GM18907 (cell line): ENCODE results near the gene KCNT1.

ENCODE experiments used
- ATAC-seq: cut with Tn5 transposase; IDR thresholded peaks from one replicate; pipeline ENCODE4 v1.9.1; 2021; ENCODE audit warnings: mild to moderate bottlenecking, moderate library complexity; ENCODE audit not compliant: unreplicated experiment

The KCNT1 gene

GRCh38 chr9:135698236-135698635 is 3.7 kb upstream of the KCNT1 start:
- ATAC-seq, result no peak

GRCh38 chr9:135698767-135699166 is 3.2 kb upstream of the KCNT1 start:
- no peak for ATAC-seq

- no peak for ATAC-seq
Observed at GRCh38 chr9:135699440-135699839, 2.5 kb upstream of the KCNT1 start, which contains the start of gene SOHLH1. Gene SOHLH1, minus strand, starts transcription at chr9:135699481. Its CDS starts 14 bp downstream, at chr9:135699467.

- no peak for ATAC-seq
Observed at GRCh38 chr9:135700525-135700924, 1.5 kb upstream of the KCNT1 start.

GRCh38 chr9:135701067-135701958 is 672 bp upstream of the KCNT1 start:
- no peak for ATAC-seq

GRCh38 chr9:135703726-135704125 is 1.7 kb downstream of the KCNT1 start:
- ATAC-seq, result no peak

GRCh38 chr9:135704483-135704882 is 2.5 kb downstream of the KCNT1 start:
- ATAC-seq, result no peak

- no peak for ATAC-seq
Observed at GRCh38 chr9:135705376-135705775, 3.4 kb downstream of the KCNT1 start.

GRCh38 chr9:135706288-135706687 is 4.3 kb downstream of the KCNT1 start:
- ATAC-seq, result no peak

GRCh38 chr9:135707252-135708138 is 5.5 kb downstream of the KCNT1 start:
- ATAC-seq, result no peak

- ATAC-seq, result no peak
Observed at GRCh38 chr9:135708164-135708563, 6.2 kb downstream of the KCNT1 start.

GRCh38 chr9:135711391-135711790 is 9.4 kb downstream of the KCNT1 start:
- ATAC-seq, result no peak

- ATAC-seq, result no peak
Observed at GRCh38 chr9:135711881-135712280, 9.9 kb downstream of the KCNT1 start.

- no peak for ATAC-seq
Observed at GRCh38 chr9:135712613-135713295, 10.8 kb downstream of the KCNT1 start.

- ATAC-seq, result no peak
Observed at GRCh38 chr9:135714242-135715055, 12.5 kb downstream of the KCNT1 start.

- no peak for ATAC-seq
Observed at GRCh38 chr9:135715056-135715595, 13.1 kb downstream of the KCNT1 start.

- no peak for ATAC-seq
Observed at GRCh38 chr9:135716045-135716444, 14.1 kb downstream of the KCNT1 start.

- no peak for ATAC-seq
Observed at GRCh38 chr9:135717410-135717809, 15.4 kb downstream of the KCNT1 start.

GRCh38 chr9:135718616-135719015 is 16.6 kb downstream of the KCNT1 start:
- no peak for ATAC-seq

- ATAC-seq, result no peak
Observed at GRCh38 chr9:135719472-135719871, 17.5 kb downstream of the KCNT1 start.
